DMS79 (cell line): ENCODE results near the gene COL7A1.

ENCODE experiments used
- DNase-seq: peaks from one replicate; lab custom pipeline; 2025; lab: John Stamatoyannopoulos, UW

The COL7A1 gene

DNA sequence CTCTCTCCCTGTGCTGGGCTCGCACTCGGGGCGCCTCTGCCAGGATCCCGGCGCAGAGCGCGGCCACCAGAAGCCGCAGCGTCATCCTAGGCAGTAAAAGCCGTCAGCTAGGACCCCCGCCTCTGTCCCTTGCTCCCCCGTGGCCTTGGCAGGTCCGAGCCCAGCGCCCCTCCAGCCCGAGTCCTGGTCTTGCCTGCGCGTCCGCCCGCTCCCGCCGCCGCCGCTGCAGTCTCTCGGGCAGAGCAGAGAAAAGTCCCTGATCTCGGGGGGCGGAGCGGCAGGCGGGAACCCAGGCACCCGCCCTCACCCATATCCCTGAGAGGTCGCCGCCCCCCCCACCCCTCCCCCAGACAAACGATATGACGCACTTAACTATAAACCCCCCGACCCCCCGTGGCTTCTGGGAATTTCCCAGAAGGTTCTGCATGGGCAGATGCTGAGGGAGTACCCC is at the start of gene COL7A1:
TSS of gene COL7A1 (minus strand) at position 255 of the 451 bp plus-strand sequence. CDS start at position 85, 170 bp downstream.
- no peak for DNase-seq

DNA sequence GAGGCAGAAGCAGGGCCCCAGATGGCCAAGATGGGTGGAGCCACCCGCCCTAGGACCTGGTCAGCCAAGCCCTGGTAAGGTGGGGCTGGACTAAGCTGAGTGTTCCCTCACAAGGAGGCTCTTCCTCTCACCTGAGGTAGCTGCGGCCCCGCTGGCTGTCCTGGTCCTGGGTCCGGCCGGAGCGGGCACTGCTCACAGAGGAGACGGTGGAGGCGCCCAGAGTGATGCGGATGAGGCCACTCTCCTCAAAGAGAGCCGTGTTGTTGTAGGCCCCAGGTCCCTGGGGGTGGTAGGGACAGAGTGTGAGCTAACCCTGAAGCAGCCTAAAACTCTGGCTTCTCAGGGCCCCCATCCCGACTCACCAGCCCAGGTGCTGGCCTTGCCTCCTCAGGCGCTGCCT is 47.5 kb upstream of the COL7A1 start:
- no peak for DNase-seq

DNA sequence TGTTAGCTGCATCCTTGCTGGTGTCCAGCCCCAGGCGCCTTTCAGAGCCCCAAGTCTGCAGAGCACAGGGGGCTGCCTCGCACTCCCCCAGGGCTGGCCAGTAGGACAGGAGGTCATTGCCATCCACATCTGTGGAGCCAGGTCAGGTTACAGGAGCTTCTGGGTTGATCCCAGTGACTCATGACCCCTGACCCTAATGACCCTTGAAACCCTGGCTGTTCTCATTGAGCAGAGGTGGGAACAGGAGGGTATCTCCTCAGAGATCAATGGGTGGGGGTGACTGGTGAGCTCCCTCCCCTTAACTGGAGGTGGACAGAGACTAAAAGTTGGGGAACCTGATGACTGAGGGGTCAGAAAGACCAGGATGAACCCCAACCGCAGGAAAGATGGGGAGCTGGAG is 46.3 kb upstream of the COL7A1 start:
- DNase-seq: no peak

DNA sequence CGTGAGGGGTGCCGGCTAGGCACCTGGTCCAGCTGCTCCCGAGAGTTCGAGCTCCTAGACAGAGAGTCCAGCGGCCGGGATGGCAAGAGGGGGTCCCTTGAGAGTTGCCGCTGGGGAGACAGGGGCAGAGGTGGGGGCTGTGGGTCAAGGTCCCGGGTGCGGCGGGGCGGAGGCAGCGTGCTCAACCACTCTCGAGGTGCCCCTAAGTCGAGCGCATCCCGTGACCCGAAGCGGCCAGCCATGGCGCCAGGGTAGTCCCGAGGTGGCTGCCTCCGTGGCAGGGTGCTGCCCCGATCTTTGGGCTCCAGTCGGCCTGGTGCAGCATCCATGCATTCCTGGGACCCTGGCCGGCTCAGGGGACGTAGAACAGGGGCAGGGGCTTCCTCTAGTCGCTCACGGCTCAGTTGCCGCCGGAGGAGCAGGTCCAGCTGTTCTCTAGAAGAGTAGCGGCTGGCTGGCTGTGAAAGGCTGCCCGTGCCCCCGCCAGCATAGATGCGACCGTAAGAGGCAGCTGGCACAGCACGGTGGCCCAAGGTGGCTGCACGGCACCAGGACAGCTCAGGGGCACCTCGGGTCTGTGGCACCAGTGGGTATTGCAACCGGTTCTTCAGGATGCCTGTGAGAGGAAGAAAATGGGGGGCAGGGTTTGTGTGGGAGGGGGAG is 44.9 kb upstream of the COL7A1 start:
- DNase-seq: no peak

DNA sequence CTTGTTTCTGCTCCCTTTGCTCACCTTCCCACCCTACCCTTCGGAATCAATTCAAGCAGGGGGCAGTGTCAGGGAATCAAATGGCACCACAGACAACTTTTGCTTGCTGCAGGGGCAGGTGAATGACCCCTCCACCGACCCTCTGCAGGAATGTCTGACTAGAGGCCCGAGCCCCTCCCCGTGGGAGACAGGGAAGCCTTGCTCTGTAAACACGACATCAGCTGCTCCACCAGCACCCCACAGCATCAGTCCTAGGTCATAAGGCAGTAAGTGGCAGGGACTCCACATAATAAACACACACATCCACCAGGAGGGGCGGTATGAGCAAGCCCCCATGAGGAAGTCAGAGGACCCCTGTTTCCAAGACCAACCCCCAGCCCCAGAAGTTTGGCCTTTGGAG is 42.2 kb upstream of the COL7A1 start:
- no peak for DNase-seq

DNA sequence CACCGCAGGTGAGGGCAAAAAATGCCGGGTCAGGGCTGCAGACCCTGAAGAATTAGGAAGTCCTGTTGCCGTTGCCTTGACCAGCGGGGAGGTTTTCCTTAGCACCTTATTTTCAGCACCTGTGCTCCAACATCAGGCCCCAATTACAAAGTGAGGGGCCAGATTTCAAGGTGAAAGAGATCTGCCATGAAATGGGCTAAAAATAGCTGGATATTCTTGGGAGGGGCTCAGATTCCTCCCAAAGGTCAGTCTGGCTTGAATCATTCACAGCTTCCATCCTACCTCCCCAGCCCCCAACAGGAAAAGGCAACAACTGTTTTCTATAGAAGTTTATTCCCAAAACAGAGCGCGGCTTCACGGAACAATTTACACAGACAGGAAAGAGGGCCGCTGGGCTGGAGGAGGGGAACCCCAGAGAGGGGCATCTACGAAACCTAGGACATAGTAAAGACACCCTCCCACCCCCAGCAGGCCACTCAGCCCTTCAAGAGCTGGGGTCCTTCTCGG is 41.1 kb upstream of the COL7A1 start:
- DNase-seq: no peak

DNA sequence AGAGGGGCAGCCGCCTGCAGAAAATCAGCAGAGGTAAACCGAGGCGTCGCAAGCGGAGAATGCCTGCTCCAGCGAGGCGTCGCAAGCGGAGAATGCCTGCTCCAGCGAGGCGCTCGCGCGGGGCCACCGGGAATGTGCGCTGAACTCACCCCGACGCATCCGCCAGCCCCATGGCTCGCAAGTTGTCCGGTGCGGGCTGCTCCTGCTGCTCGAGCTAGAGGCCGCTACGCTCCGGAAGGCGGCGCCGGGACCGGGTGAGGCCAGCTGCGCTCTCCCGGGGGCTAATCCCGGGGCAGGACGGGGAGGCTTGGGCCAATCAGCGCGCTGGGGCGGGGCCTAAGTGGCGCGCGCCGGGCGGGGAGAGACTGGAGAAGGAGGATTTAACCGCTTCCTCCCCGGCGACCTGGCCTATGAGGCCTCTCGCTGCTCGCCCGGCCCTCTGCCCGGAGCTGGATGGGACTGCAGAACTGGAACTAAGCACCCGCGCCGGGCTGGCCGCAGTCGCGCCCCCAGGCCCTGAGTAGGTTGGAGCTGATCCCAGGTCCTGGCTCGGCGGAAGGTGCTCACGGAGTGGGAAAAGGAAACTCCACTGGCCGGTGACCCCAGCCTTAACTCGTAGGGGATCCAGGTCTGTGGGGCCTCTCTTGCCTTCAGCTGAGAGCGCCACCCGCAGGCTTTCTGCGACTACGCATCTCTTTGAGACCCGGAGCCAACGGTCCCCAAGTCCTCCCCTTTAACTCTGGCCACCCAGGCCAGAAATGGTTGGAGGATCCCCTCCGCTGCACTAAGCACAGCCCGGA is 40.3 kb upstream of the COL7A1 start, which contains the start of gene SLC26A6:
TSS of gene SLC26A6 (minus strand) at position 240 of the 800 bp plus-strand sequence. CDS start at position 172, 68 bp downstream.
- DNase-seq: peak; percentile 62

DNA sequence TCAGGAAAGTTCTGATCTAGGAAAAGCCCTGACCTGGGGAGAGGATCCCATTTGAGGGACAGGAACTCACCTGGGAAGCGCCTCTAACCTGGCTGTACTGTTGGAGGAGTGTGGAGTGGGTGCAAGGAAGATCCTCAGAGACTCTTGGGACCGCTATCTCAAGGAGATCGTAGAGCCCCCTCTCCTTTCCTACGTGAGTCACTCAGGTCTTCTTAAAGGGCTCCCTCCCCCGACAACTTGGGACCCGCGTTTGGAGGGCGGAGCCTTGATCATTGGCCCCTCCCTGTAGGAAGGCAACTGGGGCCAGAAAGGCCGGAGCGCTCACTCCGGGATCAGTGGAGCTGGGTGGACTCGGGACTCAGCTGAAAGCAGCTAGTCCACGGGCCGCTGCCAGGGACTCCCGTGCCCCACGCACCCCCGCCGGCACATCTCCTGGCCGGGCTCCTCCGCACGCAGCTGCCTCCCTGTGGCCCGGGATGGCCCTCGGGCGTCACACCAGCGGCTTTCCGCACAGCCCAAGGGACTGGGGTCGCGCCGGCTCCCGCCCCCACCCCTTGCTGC is 39.6 kb upstream of the COL7A1 start:
- DNase-seq: no peak

DNA sequence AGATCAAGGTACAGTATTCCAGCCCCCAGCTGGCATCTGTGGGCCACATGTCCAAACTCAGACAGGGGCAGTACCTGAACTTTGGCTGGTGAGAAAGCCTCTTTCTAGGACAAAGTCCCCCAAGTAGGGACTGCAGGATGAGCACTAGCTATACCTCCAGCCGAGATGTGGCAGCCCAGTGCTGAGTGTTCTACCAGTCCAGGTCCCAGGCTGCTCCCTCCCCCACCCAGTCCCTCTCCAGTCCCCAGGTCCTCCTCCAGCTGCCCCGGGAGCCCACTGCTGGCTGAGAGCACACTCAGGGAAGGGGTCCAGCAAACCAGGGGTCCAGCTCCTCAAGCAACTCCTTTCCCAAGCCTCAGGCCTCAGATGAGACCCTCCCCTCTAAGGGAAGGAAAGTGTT is 38.6 kb upstream of the COL7A1 start:
- no peak for DNase-seq

DNA sequence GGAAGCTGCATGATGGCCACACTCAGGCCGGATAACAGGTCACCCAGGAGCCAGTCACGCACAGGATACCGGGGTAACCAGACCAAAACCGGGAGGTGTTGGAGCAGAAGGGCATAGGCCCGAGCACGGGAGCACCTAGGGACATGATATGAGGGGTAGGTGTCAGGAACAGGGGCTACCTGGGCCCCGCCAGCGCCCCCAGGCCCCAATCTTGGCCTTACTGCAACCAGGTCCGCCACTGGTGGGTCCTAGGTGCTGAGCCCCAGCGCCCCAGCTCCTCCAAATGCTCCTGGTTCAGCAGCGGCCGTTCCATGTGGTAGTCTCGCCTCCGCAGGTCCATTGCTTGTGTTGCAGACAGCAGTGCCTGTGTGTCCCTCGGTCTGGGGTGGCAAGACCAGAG is 38.1 kb upstream of the COL7A1 start:
- DNase-seq: no peak

DNA sequence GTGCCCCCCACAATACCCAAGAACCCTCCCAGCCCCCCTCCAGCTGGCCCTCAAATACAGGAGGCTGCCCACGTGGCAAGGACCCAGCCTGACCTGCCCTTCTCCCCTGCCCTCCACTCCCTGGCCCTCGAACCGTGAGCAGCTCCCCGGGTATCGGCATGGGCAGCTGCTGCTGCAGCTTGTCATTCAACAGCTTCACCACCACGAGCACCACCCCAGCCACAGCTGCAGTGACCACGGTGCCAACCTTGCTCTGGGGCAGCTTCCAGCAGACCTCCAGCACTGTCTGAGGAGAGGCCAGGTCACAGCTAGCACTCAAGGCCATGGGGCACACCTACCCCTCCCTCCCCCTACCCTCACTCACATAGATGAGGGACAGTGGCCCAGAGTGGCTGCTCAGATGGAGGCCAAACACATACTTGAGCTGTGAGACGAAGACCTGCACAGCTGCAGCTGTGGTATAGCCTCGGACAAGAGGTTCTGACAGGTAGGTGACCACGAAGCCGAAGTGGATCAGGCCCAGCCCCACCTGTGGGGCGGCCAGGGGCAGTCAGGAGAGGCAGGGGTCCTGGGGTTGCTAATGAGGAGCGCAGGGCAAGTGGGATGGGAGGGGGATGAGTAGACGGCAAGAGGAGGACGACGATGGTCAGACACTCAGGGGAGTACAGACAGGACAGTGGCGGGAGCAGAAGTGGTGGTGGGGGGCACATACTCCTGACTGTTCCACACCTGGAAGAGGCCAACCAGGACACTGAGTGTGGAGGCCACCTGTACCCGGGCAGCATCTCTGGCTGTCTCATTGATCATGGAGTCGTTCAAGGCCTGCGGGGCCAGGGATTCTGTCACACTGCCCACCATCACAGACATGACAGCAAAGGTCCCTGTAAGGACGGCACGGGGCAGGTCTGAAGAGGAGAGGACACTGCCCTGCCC is 36.7 kb upstream of the COL7A1 start:
- no peak for DNase-seq

DNA sequence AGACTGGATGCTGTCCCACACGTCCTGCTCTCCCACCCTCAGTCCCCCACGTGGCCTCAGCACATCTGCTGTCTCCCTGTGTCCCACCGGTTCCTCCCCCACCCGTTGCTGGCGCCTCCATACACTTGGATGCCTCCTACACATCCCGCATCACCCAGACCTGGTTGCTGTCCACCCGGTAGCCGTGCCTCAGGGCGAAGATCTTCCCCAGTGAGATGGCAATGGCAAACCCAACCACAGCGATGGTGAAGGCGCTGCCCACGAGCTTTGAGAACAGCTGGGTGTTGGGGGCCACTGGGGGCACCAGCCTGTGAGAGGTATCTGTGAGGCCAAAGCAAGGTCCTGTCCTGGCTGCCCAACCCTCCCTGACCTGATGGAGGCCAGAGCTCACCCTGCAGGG is 35.7 kb upstream of the COL7A1 start:
- no peak for DNase-seq

DNA sequence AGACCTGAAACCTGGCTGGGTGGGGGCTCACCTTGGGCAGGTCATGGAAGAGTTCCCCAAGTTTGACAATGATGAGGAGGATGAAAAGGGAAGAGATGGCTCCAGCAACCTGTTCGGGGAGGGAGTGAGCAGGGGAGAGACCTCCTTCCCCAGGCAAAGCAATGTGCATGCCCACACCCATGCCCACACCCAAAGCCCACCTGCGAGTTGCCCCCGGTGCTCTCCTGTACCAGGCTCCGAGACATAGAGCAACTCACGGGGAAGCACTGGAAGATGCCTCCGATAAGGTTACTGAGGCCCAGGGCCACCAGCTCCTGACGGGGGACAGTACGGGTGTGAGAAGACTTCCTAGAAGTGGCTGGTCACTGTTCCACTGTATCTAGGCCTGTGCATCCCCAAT is 35.3 kb upstream of the COL7A1 start:
- no peak for DNase-seq

DNA sequence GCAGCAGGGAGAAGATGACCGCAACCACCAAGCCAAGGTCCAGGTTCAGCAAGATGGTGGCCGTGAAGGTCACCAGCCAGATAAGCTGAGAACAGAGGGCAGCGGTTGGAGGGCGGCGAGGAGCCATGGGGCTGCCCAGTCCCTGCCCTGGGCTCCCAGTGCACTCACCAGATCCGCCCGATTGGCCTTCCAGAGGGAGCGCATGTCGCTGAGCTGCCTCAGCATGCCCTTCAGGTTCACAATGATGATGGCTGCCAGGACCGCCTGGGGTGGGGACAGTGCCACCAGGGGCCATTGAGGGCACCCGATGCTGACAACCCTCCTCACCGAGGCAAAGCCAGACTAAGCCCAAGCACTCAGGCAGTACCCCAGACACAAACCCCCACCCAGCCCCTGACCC is 34.8 kb upstream of the COL7A1 start:
- DNase-seq: no peak

DNA sequence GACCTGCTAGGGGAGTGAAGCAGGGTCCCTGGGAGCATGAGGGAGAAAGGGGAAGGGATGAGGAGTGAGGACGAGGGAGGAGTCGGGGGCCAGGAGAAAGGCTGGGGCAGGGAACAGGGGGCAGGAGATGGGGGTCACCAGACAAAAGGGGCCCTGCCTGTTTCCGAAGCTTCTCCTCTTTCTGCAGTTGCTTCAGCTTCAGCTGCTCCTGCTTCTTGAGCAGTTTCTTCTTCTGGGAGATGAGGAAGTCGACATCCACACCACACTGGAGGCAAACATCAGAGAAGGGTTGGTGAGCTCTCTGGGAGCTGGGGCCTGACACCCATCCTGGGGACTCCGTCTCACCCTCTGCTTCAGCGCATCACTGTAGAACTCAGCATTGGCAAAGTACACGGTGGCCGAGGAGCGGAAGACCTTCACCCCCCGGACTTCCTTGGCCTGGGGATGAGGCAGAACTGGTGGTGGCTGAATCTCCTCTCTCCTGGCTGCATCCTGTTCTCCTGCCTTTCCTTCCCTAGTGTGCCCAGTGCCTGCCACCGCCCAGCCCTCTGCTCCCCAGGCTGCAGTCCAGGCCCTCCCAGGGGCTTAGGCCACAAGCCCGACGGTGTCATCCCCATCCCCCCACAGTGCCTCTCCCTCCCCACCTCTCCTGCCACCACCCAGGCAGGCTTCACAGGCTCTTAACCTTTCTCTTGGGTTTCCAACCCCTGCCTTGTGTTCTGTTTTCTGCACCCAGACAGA is 33.3 kb upstream of the COL7A1 start:
- no peak for DNase-seq

DNA sequence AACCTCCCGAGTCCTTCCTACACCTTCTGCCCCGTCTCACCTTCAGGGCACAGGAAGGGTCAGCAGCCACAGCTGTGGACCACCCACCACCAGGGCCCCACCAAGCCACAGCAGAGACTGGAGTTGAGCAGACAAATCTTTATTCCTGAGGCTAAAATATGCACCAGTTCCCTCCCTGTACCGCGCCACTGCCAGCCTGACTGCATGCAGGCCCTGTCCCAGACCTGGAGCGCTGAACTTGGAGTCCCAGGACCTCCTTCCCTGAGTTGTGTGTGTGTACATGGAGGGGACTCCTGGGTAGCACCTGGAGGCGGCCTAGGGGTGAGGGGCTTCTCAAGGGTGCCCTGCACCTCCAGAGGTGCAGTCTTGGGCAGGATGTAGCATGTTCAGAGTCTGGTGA is 30.5 kb upstream of the COL7A1 start:
- DNase-seq: no peak

DNA sequence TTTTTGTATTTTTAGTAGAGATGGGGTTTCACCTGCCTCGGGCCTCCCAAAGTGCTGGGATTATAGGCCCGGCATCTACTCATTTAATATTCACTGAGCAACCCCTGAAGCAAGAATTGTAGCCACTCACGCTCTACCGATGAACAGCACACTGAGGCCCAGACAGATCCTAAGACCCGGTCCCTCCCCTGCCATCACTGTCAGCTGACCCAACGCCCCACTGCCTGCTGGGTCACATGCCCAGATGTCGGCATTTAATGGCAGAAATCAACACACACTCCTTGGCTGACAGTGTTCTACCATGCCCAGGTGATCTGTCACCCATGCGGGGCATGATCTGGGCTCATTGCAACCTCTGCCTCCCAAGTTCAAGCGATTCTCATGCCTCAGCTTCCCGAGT is 29.6 kb upstream of the COL7A1 start:
- DNase-seq: no peak

DNA sequence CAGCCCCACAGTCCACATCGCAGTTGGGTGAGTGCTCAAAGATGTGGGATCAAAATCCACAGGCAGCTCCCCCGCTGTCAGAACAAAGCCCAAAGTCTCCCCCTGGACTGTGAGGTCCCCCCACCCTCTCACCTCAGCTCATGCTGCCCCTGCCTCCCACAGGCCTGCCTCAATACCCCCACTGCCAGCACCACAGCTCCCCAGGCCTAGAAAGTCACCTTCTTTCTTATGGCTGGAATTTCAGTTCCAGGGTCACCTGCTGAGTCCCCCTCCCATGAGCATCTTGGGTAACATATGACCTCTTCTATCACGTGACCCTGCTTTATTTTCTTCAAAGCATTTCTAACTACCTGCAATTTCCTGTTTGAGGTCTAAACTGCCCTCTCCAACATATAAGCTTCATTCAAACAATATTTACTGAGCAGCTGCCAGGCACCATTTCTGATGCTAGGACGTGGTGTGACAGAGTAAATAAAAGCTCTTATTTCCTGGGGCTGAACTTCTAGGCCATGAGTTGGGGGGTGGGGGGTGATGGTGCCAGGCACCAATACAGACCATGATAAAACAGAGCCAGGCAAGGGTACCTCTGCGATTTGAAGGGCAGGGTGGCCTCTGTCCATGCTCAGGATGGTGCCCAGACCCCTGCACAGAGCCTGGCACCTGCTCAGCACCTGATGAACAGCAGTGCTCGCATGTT is 28.9 kb upstream of the COL7A1 start:
- no peak for DNase-seq

DNA sequence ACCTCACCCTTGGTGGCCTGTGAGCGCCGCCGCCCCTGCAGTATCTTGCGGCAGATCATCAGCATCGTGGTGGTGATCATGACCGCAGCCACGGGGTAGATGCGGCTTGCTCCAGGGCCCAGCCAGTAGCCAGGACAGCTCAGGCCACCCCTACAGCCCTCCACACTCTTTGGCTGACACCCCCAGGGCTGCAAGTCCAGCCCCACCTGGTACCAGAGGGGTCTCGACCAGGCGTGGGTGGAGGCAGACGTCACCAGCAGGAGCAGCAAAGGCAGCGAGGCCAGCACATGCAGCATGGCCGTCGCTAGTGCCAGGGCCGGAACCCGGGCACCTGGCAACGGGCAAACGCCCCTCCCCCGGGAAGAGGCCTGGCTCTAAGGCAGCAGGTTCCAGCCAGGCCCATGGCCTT is 26.3 kb upstream of the COL7A1 start, which contains the start of gene TMEM89:
TSS of gene TMEM89 (minus strand) at position 309 of the 409 bp plus-strand sequence. CDS start at position 296, 13 bp downstream.
- DNase-seq: no peak
